Vagina (tissue), 2 donors: Measurements from ENCODE around the gene NLGN1.

Experiments used
- CTCF ChIP-seq, 3 experiments: fragments of 450-650 bp in 2 of 3; fragments of 200-600 bp in 1 of 3; sonication (generic) in 1 of 3; IDR thresholded peaks; one replicate each; pipeline ENCODE4 v1.5.1; 2017 to 2019; ENCODE audit warnings: antibody characterized with exemption in 3 of 3, mild to moderate bottlenecking in 2 of 3, moderate library complexity in 2 of 3
- POLR2AphosphoS5 ChIP-seq, 2 donors: sonication (generic); formaldehyde crosslinking; IDR thresholded peaks; one replicate each; pipeline ENCODE4 v1.9.0; 2017; ENCODE audit warnings: antibody characterized with exemption in 2 of 2, mild to moderate bottlenecking in 2 of 2, low read depth in 1 of 2; ENCODE audit not compliant: insufficient read depth in 1 of 2

GRCh38 chr3:173703771-173704170 is 306.2 kb downstream of the NLGN1 start:
- no peak for TF ChIP-seq CTCF (IDR thresholded peaks at IDR 0.05)
- TF ChIP-seq POLR2AphosphoS5 (IDR thresholded peaks at IDR 0.05; ENCODE audit: insufficient read depth in 1 of 2, low read depth in 1 of 2) = no peak
